K562 (cell line): Measurements from ENCODE around the gene ATP5PO. TPM values are rescaled to one million over a fixed set of nuclear protein-coding genes. Genes with fewer than 3 reads are reported as not detected.

Source experiments
- CBFA2T3 ChIP-seq: fragments of 450-650 bp; IDR thresholded peaks from 2 replicates; pipeline ENCODE4 v1.6.1; 2017
- EP300 ChIP-seq: IDR thresholded peaks from 2 replicates; pipeline ENCODE4 v1.6.1; 2012; ENCODE audit warnings: low read length, improper control_type of control experiment
- MTF1 ChIP-seq: fragments of 250-450 bp; sonication (Bioruptor Pico); IDR thresholded peaks from 2 replicates; pipeline ENCODE4 v1.9.0; 2021; ENCODE audit warnings: moderate library complexity, mild to moderate bottlenecking, inconsistent platforms, borderline replicate concordance
- POLR2B ChIP-seq: fragments of 450-650 bp; IDR thresholded peaks from 2 replicates; pipeline ENCODE4 v1.6.1; 2018; ENCODE audit warnings: low read depth; ENCODE audit not compliant: partially characterized antibody
- RBFOX2 ChIP-seq: fragments of 200-400 bp; formaldehyde crosslinking; IDR thresholded peaks from 2 replicates; pipeline ENCODE4 v1.6.1; 2017; ENCODE audit warnings: low read depth, mild to moderate bottlenecking, low read length, moderate library complexity
- SMARCE1 ChIP-seq: fragments of 450-650 bp; IDR thresholded peaks from 2 replicates; pipeline ENCODE4 v1.7.1; 2016; ENCODE audit warnings: mild to moderate bottlenecking
- SNIP1 ChIP-seq: fragments of 450-650 bp; IDR thresholded peaks from 2 replicates; pipeline ENCODE4 v1.7.1; 2017; ENCODE audit warnings: low read depth, mild to moderate bottlenecking
- VEZF1 ChIP-seq: fragments of 200-800 bp; sonication (Bioruptor generic); IDR thresholded peaks from 2 replicates; pipeline ENCODE4 v1.6.1; 2017; ENCODE audit warnings: missing genetic modification characterization, missing compliant biosample characterization
- ZBTB26 ChIP-seq: fragments of 450-650 bp; formaldehyde crosslinking; IDR thresholded peaks from 2 replicates; pipeline ENCODE4 v1.4.0; 2022; ENCODE audit warnings: missing genetic modification characterization
- polyA plus RNA-seq, 8 experiments: library from polyadenylated mRNA; depleted of rRNA in 4 of 8; stranded (reverse) in 5 of 8; unstranded in 3 of 8; fragments of >200 nt; fragmentation: Nextera tagmentation in 2 of 8; fragmentation: Illumina TruSeq in 1 of 8; extraction: Ambion mirVana in 2 of 8; extraction: Trizol in 1 of 8; gene quantifications; 2 replicates each; pipeline versions ENCODE4 v1.2.1 to v1.2.3, GENCODE V29; 2011 to 2014; ENCODE audit warnings: inconsistent platforms in 1 of 8, missing spikeins in 1 of 8
- total RNA-seq, 7 experiments: library from RNA; depleted of rRNA in 6 of 7; stranded (reverse); fragments of >200 nt in 6 of 7; fragmentation: Illumina TruSeq in 2 of 7; extraction: Trizol in 2 of 7; gene quantifications; 2 replicates each; pipeline versions ENCODE4 v1.2.1 to v1.2.3, GENCODE V29; 2011 to 2021; ENCODE audit warnings: low replicate concordance in 1 of 7
- TF ChIP-seq, protein P1 (sequence below), 3 experiments: fragments of 200-800 bp in 1 of 3; fragments of 250-450 bp in 1 of 3; fragments of 450-650 bp in 1 of 3; sonication (Bioruptor Pico) in 1 of 3; sonication (Bioruptor generic) in 1 of 3; formaldehyde crosslinking in 1 of 3; IDR thresholded peaks; 2 replicates each; pipeline versions ENCODE4 v1.6.1 to v1.8.0; 2016 to 2022; ENCODE audit warnings: mild to moderate bottlenecking in 2 of 3, missing genetic modification characterization in 2 of 3, missing compliant biosample characterization in 1 of 3, moderate library complexity in 1 of 3
- TF ChIP-seq, protein P2 (sequence below), 2 experiments: fragments of 250-450 bp in 1 of 2; fragments of 450-650 bp in 1 of 2; sonication (Bioruptor Pico) in 1 of 2; IDR thresholded peaks; 2 replicates each; pipeline versions ENCODE4 v1.6.1 to v1.8.0; 2016 to 2021; ENCODE audit warnings: mild to moderate bottlenecking in 2 of 2, moderate library complexity in 2 of 2, missing compliant biosample characterization in 1 of 2, missing genetic modification characterization in 1 of 2

Gene ATP5PO
- total and polyA plus RNA-seq, 9 of the 15 experiments (the other 6 are each of a cell fraction or from before 2014, with no cell fraction given): 367 to 2,722 (median 808) TPM

- TF ChIP-seq, protein P1, sequence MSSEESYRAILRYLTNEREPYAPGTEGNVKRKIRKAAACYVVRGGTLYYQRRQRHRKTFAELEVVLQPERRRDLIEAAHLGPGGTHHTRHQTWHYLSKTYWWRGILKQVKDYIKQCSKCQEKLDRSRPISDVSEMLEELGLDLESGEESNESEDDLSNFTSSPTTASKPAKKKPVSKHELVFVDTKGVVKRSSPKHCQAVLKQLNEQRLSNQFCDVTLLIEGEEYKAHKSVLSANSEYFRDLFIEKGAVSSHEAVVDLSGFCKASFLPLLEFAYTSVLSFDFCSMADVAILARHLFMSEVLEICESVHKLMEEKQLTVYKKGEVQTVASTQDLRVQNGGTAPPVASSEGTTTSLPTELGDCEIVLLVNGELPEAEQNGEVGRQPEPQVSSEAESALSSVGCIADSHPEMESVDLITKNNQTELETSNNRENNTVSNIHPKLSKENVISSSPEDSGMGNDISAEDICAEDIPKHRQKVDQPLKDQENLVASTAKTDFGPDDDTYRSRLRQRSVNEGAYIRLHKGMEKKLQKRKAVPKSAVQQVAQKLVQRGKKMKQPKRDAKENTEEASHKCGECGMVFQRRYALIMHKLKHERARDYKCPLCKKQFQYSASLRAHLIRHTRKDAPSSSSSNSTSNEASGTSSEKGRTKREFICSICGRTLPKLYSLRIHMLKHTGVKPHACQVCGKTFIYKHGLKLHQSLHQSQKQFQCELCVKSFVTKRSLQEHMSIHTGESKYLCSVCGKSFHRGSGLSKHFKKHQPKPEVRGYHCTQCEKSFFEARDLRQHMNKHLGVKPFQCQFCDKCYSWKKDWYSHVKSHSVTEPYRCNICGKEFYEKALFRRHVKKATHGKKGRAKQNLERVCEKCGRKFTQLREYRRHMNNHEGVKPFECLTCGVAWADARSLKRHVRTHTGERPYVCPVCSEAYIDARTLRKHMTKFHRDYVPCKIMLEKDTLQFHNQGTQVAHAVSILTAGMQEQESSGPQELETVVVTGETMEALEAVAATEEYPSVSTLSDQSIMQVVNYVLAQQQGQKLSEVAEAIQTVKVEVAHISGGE (CRISPR knock-in tag; IDR thresholded peaks at IDR 0.05): peak in 1 of 3 experiments; percentile 60; a peak in 2 of 6 replicates
- TF ChIP-seq RBFOX2 (no peak), SNIP1 (no peak), POLR2B (peak; percentile 25), VEZF1 (CRISPR knock-in tag) (peak; percentile 43; the same call in 1 of the 2 replicates), SMARCE1 (peak; percentile 97), CBFA2T3 (no peak), MTF1 (CRISPR knock-in tag) (no peak), ZBTB26 (CRISPR knock-in tag) (no peak), EP300 (peak; percentile 61; the same call in 1 of the 2 replicates)
- TF ChIP-seq, protein P2, sequence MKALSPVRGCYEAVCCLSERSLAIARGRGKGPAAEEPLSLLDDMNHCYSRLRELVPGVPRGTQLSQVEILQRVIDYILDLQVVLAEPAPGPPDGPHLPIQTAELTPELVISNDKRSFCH (CRISPR knock-in tag; IDR thresholded peaks at IDR 0.05): no peak
- TF ChIP-seq, protein P2 (tag; IDR thresholded peaks at IDR 0.05): peak; percentile 87; the same call in 1 of the 2 replicates
Measured at GRCh38 chr21:33947451-33948095, 32.0 kb upstream of the ATP5PO start (continued).
